PFSK-1 (cell line): ENCODE data around the gene GPS2.

Experiments used
- POLR2AphosphoS5 ChIP-seq: IDR thresholded peaks from 2 replicates; pipeline ENCODE4 v1.6.1; 2012; ENCODE audit warnings: low read depth, mild to moderate bottlenecking, control low read depth, low read length, moderate library complexity
- SIN3A ChIP-seq: IDR thresholded peaks from 2 replicates; pipeline ENCODE4 v1.6.1; 2012; ENCODE audit warnings: mild to moderate bottlenecking, low read length, moderate library complexity, borderline replicate concordance; ENCODE audit not compliant: insufficient read depth

- TF ChIP-seq POLR2AphosphoS5 (no peak; the same call in none of the 2 replicates), SIN3A (no peak)
Measured at GRCh38 chr17:7312432-7313087, 2.6 kb downstream of the GPS2 start.
